GM19455 (cell line): ENCODE results near the gene EPG5.
"Not testable (repeated sequence)": the region's sequence is repeated elsewhere in the genome, so short reads cannot be mapped to it uniquely, and the experiment has no call there.

Source experiments
- ATAC-seq: cut with Tn5 transposase; IDR thresholded peaks from one replicate; pipeline ENCODE4 v1.9.1; 2021; ENCODE audit not compliant: unreplicated experiment

The EPG5 gene, protein sequence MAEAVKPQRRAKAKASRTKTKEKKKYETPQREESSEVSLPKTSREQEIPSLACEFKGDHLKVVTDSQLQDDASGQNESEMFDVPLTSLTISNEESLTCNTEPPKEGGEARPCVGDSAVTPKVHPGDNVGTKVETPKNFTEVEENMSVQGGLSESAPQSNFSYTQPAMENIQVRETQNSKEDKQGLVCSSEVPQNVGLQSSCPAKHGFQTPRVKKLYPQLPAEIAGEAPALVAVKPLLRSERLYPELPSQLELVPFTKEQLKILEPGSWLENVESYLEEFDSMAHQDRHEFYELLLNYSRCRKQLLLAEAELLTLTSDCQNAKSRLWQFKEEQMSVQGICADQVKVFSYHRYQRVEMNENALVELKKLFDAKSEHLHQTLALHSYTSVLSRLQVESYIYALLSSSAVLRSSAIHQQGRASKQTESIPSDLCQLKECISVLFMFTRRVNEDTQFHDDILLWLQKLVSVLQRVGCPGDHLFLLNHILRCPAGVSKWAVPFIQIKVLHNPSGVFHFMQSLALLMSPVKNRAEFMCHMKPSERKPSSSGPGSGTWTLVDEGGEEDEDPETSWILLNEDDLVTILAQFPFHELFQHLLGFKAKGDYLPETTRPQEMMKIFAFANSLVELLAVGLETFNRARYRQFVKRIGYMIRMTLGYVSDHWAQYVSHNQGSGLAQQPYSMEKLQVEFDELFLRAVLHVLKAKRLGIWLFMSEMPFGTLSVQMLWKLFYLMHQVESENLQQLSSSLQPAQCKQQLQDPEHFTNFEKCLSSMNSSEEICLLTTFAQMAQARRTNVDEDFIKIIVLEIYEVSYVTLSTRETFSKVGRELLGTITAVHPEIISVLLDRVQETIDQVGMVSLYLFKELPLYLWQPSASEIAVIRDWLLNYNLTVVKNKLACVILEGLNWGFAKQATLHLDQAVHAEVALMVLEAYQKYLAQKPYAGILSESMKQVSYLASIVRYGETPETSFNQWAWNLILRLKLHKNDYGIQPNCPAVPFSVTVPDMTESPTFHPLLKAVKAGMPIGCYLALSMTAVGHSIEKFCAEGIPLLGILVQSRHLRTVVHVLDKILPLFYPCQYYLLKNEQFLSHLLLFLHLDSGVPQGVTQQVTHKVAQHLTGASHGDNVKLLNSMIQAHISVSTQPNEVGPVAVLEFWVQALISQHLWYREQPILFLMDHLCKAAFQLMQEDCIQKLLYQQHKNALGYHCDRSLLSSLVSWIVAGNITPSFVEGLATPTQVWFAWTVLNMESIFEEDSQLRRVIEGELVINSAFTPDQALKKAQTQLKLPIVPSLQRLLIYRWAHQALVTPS (N-terminal part only)

DNA sequence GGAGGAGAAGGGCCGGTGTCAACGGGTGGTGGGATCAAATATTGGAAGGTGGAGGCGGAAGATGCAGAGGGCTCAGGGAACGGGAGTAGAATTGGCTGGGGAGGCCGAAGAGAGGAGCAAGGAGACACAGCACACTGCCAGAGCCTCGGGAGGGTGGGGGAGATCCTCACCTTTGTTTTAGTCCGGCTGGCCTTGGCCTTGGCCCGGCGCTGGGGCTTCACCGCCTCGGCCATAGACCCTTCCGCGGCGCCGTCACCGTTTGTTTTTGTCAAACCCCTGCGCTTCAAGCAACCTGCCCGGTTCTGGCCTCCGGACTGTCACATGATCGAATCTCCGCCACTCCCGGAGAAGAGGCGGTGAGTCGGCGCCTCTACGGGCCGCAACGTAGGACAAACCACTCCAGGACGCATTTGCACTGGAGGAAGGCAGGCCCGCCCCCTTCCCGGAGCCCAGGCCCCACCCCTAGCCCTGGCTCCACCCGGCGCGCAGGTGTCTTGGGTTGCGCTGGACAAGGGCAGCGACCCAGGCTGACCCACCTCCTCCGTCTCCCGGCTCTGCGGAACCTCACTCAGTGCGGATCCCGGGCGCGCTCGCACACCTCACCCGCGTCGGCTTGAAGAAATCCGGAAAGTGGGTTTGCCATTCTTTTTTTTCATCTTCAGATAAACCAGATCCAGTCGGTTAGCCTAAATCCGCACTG lies at the start of gene EPG5:
Gene EPG5 (minus strand): TSS at position 323 of the 700 bp plus-strand sequence. CDS start 90 bp downstream, at position 233.
- ATAC-seq, result peak; percentile 96

DNA sequence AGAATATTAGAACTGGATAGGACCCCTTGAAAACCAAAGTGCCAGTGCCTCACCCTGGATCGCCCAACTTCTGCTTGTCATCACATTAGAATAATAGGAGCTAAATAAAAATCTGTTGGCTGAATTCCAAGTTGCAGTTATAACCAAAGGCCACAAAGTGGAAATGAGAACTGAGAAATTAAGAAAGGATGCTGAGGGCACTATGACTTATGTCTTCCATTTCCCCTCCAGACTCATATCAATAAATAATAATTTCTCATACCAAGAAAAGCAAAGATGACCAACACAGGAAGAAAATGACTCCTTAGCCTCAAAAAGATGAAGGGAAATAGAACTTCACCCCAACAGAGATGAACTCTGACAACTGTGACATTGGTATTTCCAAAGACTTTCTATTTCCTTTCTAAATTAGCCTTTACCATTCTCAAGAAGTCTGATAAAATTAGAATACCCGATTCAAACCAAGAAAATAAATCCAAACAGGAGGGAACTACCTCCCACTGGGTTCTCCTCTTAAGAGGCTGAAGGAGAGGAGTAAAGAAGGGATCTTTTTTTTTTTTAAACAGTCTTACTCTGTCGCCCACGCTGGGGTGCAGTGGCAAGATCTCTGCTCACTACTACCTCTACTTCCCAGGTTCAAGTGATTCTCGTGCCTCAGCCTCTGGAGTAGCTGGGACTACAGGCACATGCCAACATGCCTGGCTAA lies 46.5 kb upstream of the EPG5 start:
- peak; percentile 60 for ATAC-seq

DNA sequence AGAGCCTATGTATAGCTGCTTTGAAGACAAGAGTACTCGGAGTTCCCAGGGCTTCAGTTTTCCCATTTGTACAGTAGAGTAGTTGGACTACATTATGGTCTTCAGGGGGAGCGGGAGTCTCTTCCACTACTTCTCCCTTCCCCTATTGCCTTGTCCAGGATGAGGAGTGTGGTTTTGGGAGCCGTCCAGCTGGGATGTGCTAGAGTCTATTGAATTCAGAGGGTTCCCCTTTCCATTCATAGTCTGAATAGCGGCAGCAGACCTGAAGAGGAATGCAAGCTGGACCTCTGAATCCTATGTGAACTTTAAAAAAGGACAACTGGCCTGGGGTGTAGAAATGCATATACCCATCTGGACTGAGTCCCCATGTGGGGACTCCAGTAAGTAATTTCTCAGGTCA lies 43.5 kb upstream of the EPG5 start:
- ATAC-seq, result no peak

DNA sequence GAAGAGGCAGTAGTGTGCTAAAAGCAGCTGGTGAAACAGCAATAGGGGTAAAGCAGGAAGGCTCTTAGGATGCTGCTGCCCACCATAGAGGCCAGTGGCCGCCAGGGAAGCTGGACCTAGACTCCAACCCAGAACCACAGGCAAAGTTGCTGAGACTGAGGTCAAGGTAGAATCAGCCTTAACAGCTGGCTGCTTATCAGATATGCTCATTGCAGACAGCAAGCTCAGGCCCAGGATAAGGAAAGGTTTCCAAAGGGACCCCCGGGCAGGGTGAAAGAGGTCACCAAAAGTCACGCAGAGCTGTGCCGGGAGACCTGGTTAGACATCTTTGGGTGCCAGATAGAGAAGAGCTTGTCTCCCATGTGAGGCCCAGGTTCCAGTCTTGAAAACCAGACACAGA lies 42.9 kb upstream of the EPG5 start:
- no peak for ATAC-seq

DNA sequence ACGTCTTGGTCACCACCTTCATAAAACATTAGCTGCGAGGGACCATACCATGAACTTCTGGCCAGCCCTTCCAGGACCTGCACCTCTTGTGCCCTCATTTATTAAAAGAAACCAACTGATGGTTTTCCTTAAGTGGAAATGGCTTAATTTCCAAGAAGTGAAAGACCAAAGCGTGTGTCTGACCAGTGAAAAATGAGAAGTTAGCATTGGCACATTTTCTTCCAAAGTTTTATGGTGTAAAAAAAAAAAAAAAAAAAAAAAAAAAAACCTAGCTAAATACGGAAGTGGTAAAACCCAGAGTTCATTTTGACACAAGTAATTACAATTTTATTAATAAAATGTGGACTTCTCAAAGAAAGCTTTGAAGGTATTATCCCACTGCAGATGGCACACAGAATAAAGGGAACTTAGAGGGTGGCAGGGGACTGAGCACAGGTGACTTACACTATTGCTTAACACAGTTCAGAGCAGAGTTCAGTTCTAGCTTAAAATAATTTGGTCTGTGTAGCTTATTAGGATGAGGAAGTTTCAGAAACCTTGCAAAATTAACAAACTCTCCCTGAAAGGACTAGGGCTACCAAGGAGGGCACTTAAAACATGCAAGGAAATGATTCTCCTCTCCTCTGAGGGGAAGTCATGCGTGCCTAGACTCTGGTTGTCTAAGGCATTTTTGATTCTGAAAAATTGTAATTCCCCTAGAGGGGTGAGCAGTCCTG lies 42.2 kb upstream of the EPG5 start:
- no peak for ATAC-seq

DNA sequence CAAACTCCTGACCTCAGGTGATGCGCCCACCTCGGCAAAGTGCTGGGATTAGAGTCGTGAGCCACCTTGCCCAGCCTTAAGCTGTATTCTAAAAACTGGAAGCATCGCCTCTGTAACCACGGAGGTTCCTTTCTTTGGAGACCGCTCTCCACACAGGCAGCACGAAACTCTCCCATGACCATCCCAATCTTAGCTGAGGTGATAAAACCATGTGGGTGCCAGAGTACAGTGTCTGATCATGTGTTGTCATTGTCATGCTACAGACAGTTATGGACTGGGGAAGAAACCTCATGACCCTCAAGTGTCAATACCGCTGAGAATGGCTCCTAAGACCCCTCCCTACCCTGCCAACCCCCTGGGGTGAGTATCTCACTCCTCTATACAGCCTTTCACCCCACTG lies 41.4 kb upstream of the EPG5 start:
- no peak for ATAC-seq

DNA sequence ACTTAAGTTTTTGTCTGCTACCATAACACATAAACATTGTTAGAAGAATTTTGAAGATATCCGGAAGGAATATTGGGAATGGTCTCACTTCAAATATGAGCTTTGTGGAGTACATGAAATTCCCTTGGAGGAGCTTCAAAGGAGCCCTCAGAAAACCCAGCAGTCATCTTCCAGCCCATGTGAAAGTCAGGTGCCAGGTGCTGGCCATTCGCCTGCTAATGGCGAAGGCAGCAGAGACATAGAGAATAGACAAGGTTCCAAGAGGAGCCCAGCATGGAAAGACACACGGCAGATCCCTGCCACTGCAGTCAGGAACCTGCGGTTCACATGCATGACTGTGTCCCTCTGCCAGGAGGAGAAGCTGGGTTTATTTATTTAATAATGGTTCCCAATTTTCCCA lies 40.0 kb upstream of the EPG5 start:
- ATAC-seq, result no peak

DNA sequence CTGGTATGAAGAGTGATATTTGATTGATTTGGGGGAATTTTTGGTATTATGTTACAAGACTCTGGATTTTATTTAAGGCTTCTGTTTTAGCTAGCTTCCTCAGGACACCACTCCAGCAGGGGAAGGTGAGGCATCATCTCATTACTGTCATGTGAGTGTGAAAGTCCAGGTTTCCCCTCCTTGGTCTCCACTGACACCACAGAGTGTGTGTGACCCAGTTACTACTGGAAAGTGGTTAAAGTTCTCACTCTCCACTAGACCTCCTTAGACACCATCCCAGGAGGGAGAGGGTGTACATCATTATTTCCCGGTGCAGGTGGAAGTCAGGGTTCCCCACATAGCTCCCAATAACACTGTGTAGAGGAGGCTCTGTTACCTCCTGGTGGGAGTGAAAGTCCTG lies 35.8 kb upstream of the EPG5 start:
- no peak for ATAC-seq

DNA sequence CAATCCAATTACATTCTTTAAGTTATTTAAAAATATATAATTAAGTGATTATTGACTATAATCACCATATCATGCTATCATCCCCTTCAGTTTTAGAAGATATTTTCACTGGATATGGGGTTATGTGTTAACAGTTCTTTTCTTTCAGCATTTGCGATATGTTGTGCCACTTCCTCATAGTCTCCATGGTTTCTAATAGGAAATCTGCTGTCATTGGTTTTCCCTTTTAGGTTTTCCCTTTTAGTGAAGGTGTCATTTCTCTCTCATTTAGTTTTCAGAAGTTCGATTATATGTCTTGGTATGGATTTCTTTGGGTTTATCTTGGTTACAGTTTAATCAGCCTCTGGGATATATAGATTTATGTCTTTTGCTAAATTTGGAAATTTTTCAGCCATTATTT lies 34.8 kb upstream of the EPG5 start:
- ATAC-seq, result no peak

DNA sequence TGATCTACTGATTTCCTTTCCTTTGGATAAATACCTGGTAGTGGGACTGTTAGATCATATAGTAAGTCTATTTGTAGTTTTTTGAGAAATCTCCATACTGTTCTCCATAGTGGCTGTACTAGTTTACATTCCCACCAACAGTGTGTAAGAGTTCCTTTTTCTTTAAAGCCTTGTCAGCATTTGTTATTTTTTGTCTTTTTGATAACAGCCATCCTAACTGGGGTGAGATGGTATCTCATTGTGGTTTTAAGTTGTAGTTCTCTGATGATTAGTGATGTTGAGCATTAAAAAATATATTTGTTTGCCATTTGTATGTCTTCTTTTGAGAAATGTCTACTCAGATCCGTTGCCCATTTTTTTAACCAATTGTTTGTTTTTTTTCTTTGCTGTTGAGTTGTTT lies 33.9 kb upstream of the EPG5 start:
- ATAC-seq, result no peak

DNA sequence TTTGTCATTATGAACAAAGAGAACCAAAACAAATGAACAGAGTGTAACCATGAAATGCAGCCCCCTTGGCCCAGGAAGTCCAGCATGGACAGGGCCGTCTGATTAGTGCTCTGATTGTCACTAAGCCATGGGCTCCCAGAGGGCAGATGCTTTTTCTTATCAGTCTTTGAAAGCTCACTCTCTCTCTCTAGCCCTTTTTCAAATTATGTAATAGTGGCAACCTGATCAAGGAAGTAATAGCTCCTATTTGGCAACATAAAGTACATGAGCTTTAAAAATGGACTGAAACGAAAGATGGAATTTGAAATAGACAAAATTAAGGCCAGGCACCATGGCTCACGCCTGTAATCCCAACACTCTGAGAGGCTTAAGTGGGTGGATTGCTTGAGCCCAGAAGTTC lies 32.4 kb upstream of the EPG5 start:
- ATAC-seq, result no peak

DNA sequence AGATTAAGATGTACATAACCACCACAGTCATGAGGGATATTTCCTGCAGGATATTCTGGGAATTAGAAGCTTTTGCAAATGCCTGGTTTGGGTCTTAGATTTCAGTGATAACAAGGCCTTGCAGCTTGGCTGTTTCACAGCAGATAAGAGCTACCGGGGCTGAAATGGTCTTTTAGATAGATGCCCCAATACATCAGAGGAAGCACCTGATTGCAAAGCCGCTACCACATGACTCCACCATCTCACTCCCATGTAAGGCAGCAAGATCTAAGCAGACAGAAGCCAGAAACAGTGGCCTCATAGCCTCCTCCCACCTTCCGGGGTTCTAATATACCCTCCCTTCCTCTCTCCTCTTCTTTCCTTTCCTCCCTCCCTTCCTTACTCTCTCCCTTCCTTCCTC lies 31.1 kb upstream of the EPG5 start:
- no peak for ATAC-seq

DNA sequence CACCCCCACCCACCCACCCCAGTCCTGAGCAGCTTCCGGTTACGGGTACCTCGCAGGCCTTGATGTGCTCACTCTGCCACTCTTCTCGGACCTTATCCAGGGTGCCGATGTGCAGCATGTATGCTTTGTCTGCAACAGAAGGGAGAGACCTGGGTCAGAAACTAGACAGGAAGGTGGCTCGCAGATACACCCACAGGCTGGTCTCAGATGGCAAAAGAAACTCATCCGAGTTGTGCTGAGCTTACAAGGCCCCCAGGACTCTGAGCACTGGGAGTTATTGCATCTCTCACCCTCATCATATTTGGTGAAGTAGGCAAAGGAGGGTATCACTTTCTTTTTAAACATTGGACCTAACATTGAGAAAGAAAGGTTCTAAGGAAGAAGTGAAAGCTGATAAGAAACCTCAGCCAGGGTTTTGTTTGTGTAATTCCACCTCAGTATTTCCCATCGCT lies 30.6 kb upstream of the EPG5 start:
- ATAC-seq, result no peak

DNA sequence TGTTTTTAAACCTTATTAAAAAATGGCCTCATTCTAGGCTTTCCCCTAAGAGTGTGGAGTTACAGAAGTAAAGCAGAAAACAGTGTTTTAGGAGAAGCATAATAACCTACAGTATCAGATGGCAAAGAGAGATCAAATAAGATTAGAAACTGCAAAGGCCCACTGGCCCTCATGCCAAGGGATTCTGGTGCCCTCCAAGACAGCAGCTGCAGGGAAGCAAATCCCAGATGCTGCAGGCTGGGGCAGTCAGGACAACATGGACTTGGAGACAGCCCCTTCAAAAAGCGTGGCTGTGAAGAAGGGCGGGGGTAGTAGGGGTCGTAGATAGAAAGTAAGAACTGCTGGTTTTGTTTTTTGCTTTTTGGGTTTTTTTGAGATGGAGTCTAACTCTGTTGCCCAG lies 28.3 kb upstream of the EPG5 start:
- ATAC-seq, result no peak

DNA sequence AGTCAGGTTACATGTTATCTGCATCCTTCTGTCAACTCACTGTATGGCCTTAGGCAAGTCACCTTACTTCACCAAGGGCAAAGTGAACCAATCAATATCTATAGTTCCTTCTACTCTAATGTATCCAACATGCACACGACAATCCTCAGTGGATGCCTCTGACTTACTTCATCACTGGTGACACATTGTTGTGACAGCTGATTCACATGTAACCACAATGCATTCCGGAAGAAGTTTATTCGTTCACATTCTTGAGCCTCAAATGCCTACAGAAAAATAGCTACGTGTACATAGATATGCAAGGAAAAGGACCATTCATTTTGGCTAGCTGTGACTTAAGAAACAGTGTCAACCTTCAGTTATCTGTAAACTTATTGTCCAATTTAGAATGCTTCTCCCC lies 26.3 kb upstream of the EPG5 start:
- no peak for ATAC-seq

DNA sequence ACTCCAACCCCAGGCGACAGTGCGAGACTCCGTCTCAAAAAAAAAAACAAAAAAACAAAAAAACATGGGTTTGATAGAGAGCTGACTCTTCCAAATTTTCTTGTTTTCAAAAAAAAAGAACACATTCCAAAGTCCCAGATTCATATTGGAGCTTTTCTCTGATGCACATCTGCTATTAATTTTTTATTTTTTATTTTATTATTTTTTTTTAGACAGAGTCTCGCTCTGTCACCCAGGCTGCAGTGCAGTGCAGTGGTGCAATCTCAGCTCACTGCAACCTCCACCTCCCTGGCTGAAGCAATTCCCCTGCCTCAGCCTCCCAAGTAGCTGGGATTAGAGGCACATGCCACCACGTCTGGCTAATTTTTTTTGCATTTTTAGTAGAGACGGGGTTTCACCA lies 25.4 kb upstream of the EPG5 start:
- not testable (repeated sequence) for ATAC-seq

DNA sequence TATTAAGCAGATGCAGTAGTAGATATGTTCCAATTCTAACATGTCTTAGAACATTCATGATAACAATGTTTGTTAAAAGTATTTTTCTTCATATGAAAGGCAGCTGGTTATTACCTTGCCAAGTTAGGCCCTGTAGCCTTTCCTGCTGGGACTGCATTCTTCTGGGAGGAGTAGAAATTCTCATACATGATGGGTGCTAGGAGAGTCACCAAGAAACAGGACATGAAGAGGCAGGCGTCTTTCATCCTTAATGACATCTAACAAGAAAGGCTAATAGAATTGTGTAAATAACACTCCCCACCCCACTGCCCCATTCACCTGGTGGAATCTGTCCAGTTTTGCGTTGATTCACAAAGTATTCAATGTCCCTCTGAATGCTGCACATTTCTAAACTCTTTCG lies 24.7 kb upstream of the EPG5 start:
- no peak for ATAC-seq

DNA sequence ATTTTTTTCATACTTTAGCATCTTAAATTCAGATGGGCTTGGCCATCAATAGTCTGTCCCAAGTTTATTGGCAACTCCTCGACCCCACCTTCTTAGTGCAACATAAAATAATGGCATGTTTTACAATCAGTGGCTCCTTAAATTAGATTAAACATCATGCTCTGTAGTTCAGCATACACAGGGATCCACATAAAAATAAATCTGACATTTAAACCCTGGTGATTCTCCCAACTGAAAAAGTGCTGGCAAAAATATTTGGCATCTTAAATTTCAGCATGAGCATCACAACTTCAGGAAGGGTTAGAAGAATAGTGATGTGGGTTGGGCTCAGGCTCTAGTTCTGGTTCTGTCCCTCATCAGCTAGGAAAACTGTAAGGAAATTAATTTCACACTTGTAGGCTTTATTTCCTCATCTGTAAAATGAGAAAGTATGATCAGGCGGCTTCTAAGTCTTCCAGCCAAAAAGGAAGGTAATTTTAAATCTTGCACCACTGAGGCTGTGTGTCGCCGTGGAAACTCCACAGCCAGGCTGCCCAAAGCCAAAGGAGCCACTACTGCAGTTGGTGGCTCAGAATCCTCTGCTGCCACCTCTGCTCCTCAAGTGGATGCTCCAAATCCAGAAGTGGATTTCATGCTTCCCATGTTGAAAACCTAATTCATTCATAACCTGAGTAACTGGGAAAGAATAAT lies 17.6 kb upstream of the EPG5 start:
- ATAC-seq, result no peak

DNA sequence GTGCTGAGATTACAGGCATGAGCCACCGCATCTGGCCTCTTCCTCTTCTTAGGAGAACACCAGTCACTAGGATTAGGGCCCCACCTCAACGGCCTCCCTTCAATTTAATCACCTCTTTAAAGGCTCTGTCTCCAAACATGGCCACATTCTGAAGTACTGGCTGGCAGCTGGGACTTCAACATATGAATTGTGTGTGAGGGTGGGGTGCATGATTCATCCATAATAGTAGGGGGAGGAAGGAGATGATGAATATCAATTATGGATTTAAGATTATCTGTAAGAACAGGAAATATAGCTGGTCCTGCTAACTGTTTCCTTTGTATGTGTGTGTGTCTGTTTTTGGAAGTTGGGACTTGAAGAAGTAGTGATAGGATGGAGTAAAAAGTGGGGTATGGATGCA lies 14.7 kb upstream of the EPG5 start:
- ATAC-seq, result no peak
